Stimulated activated CD8-positive, alpha-beta memory T cell treated with anti-CD3 and anti-CD28 coated beads, Interleukin-12 subunit alpha, Interleukin-12 subunit beta, amount 100 ng/mL, for 4 hours (primary cell): ENCODE results near the gene SLC25A45.

Experiments used
- DNase-seq: peaks from one replicate; pipeline ENCODE4 v3.0.0-alpha.2; 2020; ENCODE audit warnings: low read depth

Gene SLC25A45

GRCh38 chr11:65404638-65405339, 22.3 kb upstream of the SLC25A45 start:
- no peak for DNase-seq

GRCh38 chr11:65404210-65404609, 21.8 kb upstream of the SLC25A45 start:
- DNase-seq, result no peak

DNA sequence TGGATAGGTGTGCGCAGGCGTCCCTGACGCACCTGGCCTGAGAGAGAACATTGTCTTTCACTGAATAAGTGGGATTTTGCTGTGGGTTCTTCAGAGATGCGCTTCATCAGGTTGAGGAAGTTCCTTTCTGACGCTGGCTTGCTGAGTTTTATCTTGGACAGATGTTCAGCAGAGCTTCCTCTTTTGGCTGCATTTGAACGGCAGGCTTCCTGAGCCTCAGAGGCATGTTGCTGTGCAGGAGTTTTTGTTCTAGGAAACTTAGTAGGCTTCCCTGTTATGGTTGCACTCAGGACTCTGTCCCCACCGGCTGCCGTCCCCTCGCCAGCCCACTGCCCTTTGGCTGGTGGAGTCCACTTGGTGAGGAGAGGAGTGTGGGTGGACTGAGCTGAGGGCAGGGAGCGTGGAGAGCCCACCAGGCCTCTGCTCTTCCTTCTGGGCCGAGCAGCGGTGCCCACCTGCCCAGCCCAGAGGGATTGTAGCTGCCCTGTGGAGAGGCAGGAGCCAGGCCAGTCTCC, 21.2 kb upstream of the SLC25A45 start:
- DNase-seq, result no peak

DNA sequence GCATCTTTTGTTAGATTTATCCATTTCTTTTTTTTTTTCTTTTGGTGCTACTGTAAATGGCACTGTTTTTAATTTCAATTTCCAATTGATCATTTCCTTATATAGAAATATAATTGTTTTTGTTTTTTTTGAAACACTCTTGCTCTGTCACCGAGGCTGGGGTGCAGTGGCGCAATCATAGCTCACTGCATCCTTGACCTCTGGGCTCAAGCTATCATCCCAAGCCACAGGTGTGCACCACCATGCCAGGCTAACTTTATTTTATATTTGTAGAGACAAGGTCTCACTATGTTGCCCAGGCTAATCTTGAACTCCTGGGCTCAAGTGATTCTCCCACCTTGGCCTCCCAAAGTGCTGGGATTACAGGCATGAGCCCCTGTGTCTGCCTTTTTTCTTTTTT, 20.3 kb upstream of the SLC25A45 start:
- DNase-seq, result no peak

- DNase-seq, result no peak
Observed at GRCh38 chr11:65401803-65402248, 19.4 kb upstream of the SLC25A45 start.

DNA sequence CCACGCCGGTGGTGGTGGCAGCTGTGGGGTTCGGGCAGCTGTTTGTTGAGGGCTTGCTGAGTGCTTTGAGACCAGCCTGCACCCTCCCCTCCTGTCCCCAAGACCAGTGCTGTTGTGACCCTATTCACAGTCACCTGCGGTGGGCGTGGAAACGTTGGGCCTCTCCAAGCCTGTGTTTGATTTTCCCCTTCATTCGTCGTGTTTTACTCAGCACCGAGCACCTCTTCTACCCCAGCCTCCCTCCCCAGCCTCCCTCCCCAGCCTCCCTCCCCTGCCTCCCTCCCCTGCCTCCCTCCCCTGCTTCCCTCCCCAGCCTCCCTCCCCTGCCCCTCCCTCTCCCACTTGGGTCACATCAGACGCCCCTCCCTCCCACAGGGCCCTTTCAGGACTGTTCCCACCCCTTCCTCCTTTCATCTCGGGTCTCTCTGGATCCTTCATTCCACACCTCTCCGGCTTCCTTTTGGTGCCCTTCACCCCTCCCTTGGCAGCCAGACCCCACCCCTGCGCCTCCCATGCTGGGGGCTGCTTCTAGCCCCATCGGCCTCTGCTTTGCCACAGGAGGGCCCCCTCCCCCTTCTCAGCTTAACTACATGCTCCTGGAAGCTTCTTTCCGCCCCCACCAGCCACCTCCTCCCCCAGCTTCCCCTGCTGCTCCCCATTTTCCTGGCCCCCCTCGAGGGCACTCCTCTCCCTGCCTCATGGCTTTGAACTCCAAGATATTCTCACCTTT, 18.8 kb upstream of the SLC25A45 start:
- no peak for DNase-seq

DNA sequence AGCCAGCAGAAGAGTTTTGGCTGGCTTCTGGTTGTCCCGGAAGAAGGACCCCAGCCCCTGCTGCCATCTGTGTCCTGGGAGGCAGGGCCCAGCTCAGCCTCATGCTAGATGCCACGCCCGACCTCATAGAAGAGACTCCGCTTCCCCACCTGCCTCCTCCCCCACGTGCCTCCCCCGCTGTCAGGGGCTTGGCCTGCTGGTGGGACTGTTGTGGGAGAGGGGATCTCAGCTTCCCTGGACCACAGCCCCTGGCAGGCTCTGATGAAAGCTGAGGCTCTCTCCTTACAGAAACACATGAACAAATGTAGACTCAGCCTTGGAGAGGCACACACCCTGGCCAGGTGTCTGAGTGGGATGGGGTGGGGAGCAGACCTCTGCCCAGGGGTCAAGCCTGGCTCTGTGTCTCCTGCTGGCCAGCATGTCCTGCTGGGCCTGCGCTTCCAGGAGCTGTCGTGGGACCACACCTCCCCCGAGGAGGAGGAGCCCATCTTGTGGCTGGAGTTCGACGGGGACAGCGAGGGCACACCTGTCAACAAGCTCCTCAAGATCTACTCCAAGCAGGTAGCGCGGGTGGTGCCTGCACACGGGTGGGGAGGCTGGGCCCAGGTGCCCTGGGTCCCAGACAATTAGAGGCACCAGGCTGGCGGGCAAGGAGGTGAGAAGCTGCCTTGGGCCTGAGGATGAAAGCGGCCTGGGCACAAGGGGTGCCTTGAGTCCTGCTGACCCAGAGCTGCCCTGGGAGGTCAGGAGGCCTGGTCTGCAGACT, 18.0 kb upstream of the SLC25A45 start:
- DNase-seq, result no peak

DNA sequence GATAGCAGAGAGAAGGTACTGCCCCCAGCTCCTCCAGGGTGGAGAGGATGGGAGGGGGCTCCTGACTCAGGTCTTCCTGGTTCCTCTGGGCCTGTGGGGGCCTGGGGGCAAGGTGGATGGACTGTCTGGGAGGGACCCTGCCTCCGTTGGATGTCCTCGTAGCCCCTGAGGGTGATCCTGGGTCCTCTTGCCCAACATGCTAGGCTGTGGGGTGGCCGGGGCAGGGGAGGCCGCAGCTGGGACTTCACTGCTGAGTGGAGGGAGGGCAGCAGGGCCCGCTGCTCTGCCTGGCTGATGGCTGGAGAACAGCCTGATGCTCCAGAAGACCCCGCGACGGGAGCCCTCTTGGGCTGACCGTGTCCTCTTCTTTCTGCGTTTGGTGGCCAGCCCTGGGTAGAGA, 17.4 kb upstream of the SLC25A45 start:
- no peak for DNase-seq

DNA sequence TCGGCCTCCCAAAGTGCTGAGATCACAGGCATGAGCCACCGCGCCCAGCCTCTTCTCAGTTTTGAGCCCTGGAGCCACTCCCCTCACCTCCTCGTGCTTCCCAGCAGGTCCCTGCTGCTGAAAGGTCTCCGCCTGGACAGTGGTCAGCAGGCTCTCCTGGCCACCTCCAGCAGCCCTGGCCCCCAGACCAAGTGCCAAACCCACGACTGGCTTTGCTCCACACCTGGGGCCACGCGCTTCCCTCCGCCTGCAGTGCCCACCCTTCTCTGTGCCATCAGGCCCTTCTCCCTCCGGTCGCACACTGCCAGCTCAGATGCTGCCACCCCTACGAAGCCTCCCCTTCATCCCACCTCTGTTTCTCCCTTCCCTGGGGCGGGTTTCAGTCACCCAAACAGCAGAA, 16.8 kb upstream of the SLC25A45 start:
- DNase-seq, result no peak

GRCh38 chr11:65398362-65398910, 16.0 kb upstream of the SLC25A45 start:
- no peak for DNase-seq

DNA sequence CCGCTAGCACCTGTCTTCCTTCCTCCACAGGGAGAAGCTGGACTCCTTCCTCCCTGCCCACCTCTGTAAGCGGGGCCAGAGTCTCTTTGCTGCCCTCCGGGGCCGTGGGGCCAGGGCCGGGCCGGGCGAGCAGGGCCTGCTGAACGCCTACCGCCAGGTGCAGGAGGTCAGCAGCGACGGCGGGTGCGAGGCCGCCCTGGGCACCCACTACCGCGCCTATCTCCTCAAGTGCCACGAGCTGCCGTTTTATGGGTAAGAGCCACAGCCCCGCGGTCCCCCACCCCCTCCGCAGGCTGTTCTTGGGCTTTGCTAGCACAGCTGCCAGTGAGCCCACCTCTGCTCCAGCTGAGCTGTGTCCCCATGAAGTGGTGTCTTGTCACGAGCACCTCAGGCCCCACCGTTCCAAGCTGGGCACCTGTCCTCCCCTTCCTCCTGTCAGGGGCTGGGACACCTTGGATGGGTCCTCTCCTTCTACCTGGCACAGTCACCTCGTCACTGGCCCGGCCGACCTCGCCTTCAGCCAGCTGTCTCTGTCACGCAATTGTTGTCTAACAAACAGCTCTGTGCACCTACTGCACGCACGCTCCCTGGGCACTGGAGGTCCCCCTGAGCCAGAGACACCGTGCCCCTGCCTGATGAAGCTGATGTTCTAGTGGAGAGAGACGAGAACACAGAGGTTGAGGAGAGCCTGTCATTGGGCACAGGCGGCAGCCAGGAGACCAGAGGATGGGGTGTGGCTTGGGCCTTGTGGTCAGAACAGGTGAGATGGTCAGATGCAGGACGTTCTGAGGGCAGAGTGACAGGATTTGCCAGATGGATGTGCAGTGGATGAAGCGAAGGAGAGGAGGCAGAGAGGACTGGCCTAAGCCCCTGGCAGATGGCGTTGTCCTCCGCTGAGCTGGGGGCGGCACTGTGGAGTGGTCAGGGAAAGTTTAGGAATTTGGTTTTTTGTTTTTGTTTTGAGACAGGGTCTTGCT, 14.6 kb upstream of the SLC25A45 start:
- DNase-seq, result no peak

- DNase-seq, result no peak
Observed at GRCh38 chr11:65395961-65396530, 13.6 kb upstream of the SLC25A45 start.

- DNase-seq, result no peak
Observed at GRCh38 chr11:65394125-65394536, 11.7 kb upstream of the SLC25A45 start.

- no peak for DNase-seq
Observed at GRCh38 chr11:65393513-65394079, 11.2 kb upstream of the SLC25A45 start.

DNA sequence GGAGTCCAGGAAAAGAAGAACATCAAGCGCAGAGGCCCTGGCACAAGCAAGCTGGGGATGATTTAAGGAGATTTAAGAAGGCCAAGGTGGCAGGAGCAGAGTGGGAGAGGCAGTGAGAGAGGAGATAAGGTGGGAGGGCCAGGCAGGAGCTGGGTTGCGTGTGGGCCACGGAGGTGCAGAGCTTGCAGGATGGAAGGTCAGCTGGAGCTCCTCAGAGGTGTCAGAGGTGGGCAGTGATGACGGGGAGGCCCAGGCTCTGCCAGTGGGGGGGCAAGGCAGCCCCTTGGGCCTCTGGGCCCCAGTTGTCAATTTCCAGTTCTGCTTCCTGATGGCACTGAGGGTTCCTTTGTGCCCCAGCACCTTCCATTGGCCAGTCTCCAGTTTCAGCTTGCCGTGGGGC, 10.5 kb upstream of the SLC25A45 start:
- no peak for DNase-seq

DNA sequence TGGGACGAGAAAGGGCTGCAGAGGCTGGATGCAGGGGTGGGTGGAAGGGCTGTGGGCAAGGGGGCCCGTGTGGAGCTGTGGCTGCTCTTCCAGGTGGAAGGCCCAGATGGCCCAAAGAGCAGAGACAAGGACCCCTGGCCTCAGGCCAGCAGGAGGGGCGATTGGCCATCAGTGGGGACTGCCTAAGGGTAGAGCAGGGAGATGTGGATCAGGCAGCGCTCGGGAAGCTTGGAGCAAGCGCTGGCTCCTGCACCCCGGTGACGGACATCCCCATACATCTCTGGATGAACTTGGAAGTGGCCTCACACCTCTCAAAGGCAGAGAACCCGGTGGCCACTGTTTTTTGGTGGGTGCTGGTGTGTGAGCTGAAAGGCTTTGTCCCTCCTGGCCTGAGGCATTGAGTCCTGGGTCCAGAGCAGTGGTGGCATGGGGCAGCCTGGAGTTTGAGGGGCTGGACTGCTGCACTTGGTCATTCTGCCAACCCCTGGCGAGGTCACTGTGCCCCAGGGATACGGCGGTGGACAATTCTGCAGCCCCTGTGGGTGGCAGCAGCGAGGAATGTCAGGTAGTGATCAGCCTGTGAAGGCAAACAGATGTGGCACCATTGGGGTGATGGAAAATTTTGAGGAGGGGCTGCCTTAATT, 9.9 kb upstream of the SLC25A45 start:
- DNase-seq, result no peak

- no peak for DNase-seq
Observed at GRCh38 chr11:65390996-65391395, 8.6 kb upstream of the SLC25A45 start.

DNA sequence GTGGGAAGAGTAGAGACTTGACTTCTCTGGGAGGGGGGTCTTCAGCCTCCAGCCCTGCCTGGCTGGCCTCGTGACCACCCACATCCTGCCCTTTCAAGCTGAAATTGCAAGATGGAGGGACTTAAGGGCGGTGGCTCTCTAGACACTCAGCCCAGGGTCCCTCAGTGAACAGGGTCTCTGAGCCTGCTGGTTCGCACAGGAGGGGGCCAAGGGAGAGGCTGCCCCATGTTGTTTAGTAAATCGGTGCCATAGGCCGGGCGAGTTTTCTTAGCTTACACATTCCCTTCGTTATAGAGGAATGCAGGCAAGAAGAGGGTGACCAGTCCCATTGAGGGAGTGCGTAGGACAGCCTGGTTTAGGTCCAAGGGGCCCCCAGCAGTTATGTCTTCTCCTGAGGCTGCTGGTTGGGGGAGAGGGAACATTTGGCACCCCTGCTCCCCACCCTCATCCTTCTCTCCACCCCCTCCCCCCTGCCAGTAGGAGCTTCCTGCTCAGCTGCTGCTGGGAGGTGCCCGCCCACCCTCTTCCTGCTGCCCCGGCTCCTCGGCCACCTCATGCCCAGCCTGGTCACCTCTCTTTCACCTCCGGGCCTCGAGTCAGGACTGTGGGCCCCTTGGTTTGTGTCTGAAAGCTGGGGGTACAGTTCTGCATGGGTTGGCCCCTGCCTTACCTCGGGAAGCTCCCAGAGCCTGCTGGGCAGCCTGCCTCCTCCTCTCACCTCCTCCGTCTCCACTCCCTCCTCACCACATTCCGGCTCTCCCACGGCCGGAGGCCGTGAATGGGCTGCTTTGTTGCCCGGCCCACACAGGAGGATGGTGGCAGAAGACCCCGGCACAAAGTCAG, 7.9 kb upstream of the SLC25A45 start:
- DNase-seq, result no peak
